PC-9 (cell line): ENCODE results near the gene RAPGEF1. TPM values are rescaled to one million over a fixed set of nuclear protein-coding genes. Genes with fewer than 3 reads are reported as not detected.

Experiments used
- BruUV-seq: library from RNA; stranded (reverse); fragments of 400-500 nt; replicated peaks from 2 replicates; lab custom pipeline; 2021; lab: Mats Ljungman, UMichigan
- CTCF ChIA-PET: fragments of 300-600 bp; sonication (Branson Sonifier 250); formaldehyde crosslinking; loops from one replicate; lab custom pipeline; 2022; ENCODE audit warnings: antibody characterized with exemption; lab: Charles Lee
- POLR2A ChIA-PET: fragments of 300-600 bp; sonication (Branson Sonifier 250); formaldehyde crosslinking; loops from one replicate; lab custom pipeline; 2022; ENCODE audit warnings: antibody characterized with exemption; ENCODE audit not compliant: unreplicated experiment; lab: Charles Lee
- DNase-seq, 2 experiments: peaks; one replicate each; pipeline versions ENCODE4 v3.0.0 to v3.0.0-alpha.2; 2015 to 2022; ENCODE audit warnings: mixed read lengths in 1 of 2
- H2AFZ ChIP-seq: fragments of 200-600 bp; sonication (generic); 2 replicates; pipeline ENCODE4 v1.8.1; 2017; ENCODE audit warnings: antibody characterized with exemption
- H3F3A ChIP-seq: fragments of 200-600 bp; sonication (generic); 2 replicates; pipeline ENCODE4 v1.8.1; 2017; ENCODE audit warnings: antibody characterized with exemption, mild to moderate bottlenecking, low read depth; ENCODE audit not compliant: insufficient read depth
- H3K27ac ChIP-seq: fragments of 200-600 bp; sonication (generic); 2 replicates; pipeline ENCODE4 v1.6.1; 2016; ENCODE audit warnings: mixed run types
- H3K27me3 ChIP-seq: fragments of 200-600 bp; sonication (generic); 2 replicates; pipeline ENCODE4 v1.6.1; 2016; ENCODE audit warnings: low read depth, mixed run types; ENCODE audit not compliant: insufficient read depth
- H3K36me3 ChIP-seq: fragments of 200-600 bp; sonication (generic); 2 replicates; pipeline ENCODE4 v1.6.1; 2016; ENCODE audit warnings: low read depth, mixed run types
- H3K4me1 ChIP-seq: fragments of 200-600 bp; sonication (generic); replicated peaks from 2 replicates; pipeline ENCODE4 v1.6.1; 2016; ENCODE audit warnings: mixed run types; ENCODE audit not compliant: insufficient read depth
- H3K4me2 ChIP-seq: fragments of 200-600 bp; sonication (generic); 2 replicates; pipeline ENCODE4 v1.6.1; 2017; ENCODE audit warnings: mixed run types
- H3K4me3 ChIP-seq: fragments of 200-600 bp; sonication (generic); 2 replicates; pipeline ENCODE4 v1.6.1; 2016; ENCODE audit warnings: mixed run types
- H3K79me2 ChIP-seq: fragments of 200-600 bp; sonication (generic); 2 replicates; pipeline ENCODE4 v1.6.1; 2017; ENCODE audit warnings: low read depth, mixed run types
- H3K9me2 ChIP-seq: fragments of 200-600 bp; sonication (generic); 2 replicates; pipeline ENCODE4 v1.8.1; 2017; ENCODE audit warnings: mild to moderate bottlenecking; ENCODE audit not compliant: insufficient read depth
- H3K9me3 ChIP-seq: fragments of 200-600 bp; sonication (generic); 2 replicates; pipeline ENCODE4 v1.8.1; 2016; ENCODE audit warnings: low read depth; ENCODE audit not compliant: insufficient read depth
- H4K20me1 ChIP-seq: fragments of 200-600 bp; sonication (generic); 2 replicates; pipeline ENCODE4 v1.8.1; 2017; ENCODE audit not compliant: insufficient read depth
- EZH2 ChIP-seq: fragments of 200-600 bp; sonication (generic); IDR thresholded peaks from 2 replicates; pipeline ENCODE4 v1.8.0; 2017; ENCODE audit warnings: antibody characterized with exemption, low read depth
- intact Hi-C: fragments of 100-400 bp; cut with micrococcal nuclease; formaldehyde crosslinking; loops from one replicate; pipeline ENCODE4 v1.10.0; 2022; ENCODE audit not compliant: unreplicated experiment
- total RNA-seq: library from RNA; stranded (reverse); gene quantifications from 2 replicates; pipeline ENCODE4 v1.2.3, GENCODE V29; 2021
- TF ChIP-seq, protein P1 (sequence below): fragments of 200-600 bp; sonication (generic); conservative IDR thresholded peaks from 2 replicates; pipeline ENCODE4 v1.6.1; 2017; ENCODE audit warnings: mixed run types, antibody characterized with exemption, mild to moderate bottlenecking, moderate library complexity

The RAPGEF1 gene
- total RNA-seq, 1 experiment from 2014 or later: 66.5 TPM

DNA sequence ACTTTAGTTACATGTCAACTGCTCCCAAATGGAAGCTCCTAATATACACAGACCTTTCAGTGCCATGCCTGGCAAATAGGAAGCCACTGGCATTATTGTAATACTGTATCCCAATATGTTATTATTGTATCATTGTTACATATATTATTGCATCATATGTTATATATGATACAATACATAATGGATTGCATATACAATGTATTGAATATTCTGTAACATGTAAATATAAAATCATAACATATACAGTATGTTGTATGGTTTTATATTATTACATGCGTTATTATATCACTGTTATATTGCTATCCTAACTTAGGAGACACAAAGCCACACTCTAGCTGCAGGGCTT is 38.5 kb downstream of the RAPGEF1 start:
- no peaks in the 10 kb centered on the region for H3K4me1 ChIP-seq
- no peaks in the 10 kb centered on the region for H3K9me3 ChIP-seq
- no peak overlapping the region for H2AFZ ChIP-seq
- no peak for DNase-seq
- no TSS peak for BruUV-seq
- H4K20me1 ChIP-seq: no peaks in the 10 kb centered on the region; the same call in 1 of the 2 replicates
- intact Hi-C loops: no loop called here
- no peaks in the 10 kb centered on the region for H3K36me3 ChIP-seq
- no peak overlapping the region for H3K27ac ChIP-seq
- no peaks in the 10 kb centered on the region for H3F3A ChIP-seq
- POLR2A ChIA-PET: interaction anchor here (0.6 to 1.0 kb wide), 2 partner anchors 23 to 328 kb away, joined by 3 to 5 read pairs; no protein-coding TSS in a partner anchor
- no peak overlapping the region for H3K4me2 ChIP-seq
- H3K9me2 ChIP-seq: no peaks in the 10 kb centered on the region; the same call in 1 of the 2 replicates
- H3K27me3 ChIP-seq: no peaks in the 10 kb centered on the region
- CTCF ChIA-PET: no interaction called here
- H3K79me2 ChIP-seq: peaks cover 4% of the 10 kb centered on the region; the same call in 1 of the 2 replicates
- no peak for TF ChIP-seq EZH2
- TF ChIP-seq, protein P1, sequence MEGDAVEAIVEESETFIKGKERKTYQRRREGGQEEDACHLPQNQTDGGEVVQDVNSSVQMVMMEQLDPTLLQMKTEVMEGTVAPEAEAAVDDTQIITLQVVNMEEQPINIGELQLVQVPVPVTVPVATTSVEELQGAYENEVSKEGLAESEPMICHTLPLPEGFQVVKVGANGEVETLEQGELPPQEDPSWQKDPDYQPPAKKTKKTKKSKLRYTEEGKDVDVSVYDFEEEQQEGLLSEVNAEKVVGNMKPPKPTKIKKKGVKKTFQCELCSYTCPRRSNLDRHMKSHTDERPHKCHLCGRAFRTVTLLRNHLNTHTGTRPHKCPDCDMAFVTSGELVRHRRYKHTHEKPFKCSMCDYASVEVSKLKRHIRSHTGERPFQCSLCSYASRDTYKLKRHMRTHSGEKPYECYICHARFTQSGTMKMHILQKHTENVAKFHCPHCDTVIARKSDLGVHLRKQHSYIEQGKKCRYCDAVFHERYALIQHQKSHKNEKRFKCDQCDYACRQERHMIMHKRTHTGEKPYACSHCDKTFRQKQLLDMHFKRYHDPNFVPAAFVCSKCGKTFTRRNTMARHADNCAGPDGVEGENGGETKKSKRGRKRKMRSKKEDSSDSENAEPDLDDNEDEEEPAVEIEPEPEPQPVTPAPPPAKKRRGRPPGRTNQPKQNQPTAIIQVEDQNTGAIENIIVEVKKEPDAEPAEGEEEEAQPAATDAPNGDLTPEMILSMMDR: no peak
- H3K4me3 ChIP-seq: no peak overlapping the region

DNA sequence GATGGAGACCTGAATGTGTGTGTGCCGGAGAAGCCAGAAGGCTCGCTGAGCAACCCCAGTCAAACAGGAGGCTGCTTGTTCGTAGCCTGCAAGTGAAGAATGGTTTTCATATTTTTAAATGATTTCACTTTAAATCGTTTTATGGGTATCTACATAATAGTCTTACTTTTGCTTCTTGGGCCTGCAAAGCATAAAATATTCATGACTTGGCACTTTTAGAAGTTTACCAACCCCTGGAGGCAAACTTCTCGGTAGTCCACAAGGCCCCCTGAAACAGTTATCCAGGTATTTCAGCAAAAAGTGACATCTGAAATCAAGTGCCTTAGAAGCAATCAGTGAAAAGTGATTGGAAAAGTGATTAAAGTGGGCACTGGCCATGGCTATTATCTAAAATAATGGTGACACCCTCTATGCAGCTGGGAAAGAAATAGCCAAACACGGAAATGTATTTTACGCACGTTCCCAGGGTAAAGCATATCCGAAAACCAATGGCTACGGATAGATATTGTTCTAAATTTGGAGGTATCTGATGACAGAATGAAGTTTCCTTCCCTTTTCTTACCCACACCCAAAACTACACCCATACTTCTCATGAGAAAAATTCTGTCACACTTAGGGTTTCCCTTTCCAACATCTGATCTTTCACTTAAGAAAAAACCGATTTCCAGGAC is 39.0 kb downstream of the RAPGEF1 start:
- no peak overlapping the region for H3K27ac ChIP-seq
- ChIA-PET POLR2A (interaction anchor here (0.6 to 1.0 kb wide), 2 partner anchors 22 to 328 kb away, joined by 3 to 5 read pairs; no protein-coding TSS in a partner anchor), CTCF (no interaction called here)
- H4K20me1 ChIP-seq: no peaks in the 10 kb centered on the region; the same call in 1 of the 2 replicates
- H3K36me3 ChIP-seq: no peaks in the 10 kb centered on the region
- H2AFZ ChIP-seq: no peak overlapping the region
- H3F3A ChIP-seq: no peaks in the 10 kb centered on the region
- H3K79me2 ChIP-seq: peaks cover 4% of the 10 kb centered on the region; the same call in 1 of the 2 replicates
- no peak overlapping the region for H3K4me2 ChIP-seq
- TF ChIP-seq, protein P1: no peak
- TF ChIP-seq EZH2: no peak
- no peaks in the 10 kb centered on the region for H3K4me1 ChIP-seq
- no peaks in the 10 kb centered on the region; the same call in 1 of the 2 replicates for H3K9me2 ChIP-seq
- no TSS peak for BruUV-seq
- H3K4me3 ChIP-seq: no peak overlapping the region
- DNase-seq: no peak
- intact Hi-C loops: no loop called here
- H3K27me3 ChIP-seq: no peaks in the 10 kb centered on the region
- H3K9me3 ChIP-seq: no peaks in the 10 kb centered on the region

DNA sequence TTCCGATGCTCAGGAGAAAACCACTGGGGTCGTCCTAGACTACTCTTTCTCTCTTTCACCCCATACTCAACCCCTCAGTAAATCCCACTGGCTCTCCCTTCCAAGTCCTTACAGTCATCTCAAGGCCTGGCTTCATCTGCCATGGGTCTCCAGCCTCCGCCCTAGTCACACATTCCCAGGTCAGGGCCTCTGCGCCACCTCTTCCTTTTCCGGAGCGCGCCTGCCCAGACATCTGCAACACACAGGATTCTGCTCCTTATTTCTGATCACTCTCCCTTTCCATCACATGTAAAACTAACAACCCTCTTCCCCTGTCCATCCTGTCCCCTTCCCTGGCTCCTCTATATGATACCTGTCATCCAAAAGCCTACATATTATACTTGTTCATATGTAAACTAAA is 39.8 kb downstream of the RAPGEF1 start:
- intact Hi-C loops: no loop called here
- POLR2A ChIA-PET: no interaction called here
- TF ChIP-seq, protein P1: no peak
- TF ChIP-seq EZH2: no peak
- H3K27ac ChIP-seq: no peak overlapping the region
- BruUV-seq: no TSS peak
- H3K9me2 ChIP-seq: no peaks in the 10 kb centered on the region; the same call in 1 of the 2 replicates
- H3K9me3 ChIP-seq: no peaks in the 10 kb centered on the region
- no peaks in the 10 kb centered on the region; the same call in 1 of the 2 replicates for H4K20me1 ChIP-seq
- H3K4me1 ChIP-seq: no peaks in the 10 kb centered on the region
- H3K27me3 ChIP-seq: no peaks in the 10 kb centered on the region
- H3K36me3 ChIP-seq: no peaks in the 10 kb centered on the region
- no peak overlapping the region for H3K4me2 ChIP-seq
- CTCF ChIA-PET: no interaction called here
- H3F3A ChIP-seq: no peaks in the 10 kb centered on the region
- H3K4me3 ChIP-seq: no peak overlapping the region
- no peak overlapping the region for H2AFZ ChIP-seq
- H3K79me2 ChIP-seq: 0 out of 2 replicates have a peak, but pooled peaks cover 4% of the 10 kb centered on the region
- no peak for DNase-seq
